Stimulated activated CD8-positive, alpha-beta memory T cell treated with anti-CD3 and anti-CD28 coated beads, Interleukin-12 subunit alpha, Interleukin-12 subunit beta, amount 100 ng/mL, for 1 hour (primary cell): ENCODE data around the gene NEURL1.
"Not testable (repeated sequence)": the region's sequence is repeated elsewhere in the genome, so short reads cannot be mapped to it uniquely, and the experiment has no call there.

Experiments used
- DNase-seq: peaks from one replicate; pipeline ENCODE4 v3.0.0-alpha.2; 2020; ENCODE audit warnings: low read depth

NEURL1 gene

DNA sequence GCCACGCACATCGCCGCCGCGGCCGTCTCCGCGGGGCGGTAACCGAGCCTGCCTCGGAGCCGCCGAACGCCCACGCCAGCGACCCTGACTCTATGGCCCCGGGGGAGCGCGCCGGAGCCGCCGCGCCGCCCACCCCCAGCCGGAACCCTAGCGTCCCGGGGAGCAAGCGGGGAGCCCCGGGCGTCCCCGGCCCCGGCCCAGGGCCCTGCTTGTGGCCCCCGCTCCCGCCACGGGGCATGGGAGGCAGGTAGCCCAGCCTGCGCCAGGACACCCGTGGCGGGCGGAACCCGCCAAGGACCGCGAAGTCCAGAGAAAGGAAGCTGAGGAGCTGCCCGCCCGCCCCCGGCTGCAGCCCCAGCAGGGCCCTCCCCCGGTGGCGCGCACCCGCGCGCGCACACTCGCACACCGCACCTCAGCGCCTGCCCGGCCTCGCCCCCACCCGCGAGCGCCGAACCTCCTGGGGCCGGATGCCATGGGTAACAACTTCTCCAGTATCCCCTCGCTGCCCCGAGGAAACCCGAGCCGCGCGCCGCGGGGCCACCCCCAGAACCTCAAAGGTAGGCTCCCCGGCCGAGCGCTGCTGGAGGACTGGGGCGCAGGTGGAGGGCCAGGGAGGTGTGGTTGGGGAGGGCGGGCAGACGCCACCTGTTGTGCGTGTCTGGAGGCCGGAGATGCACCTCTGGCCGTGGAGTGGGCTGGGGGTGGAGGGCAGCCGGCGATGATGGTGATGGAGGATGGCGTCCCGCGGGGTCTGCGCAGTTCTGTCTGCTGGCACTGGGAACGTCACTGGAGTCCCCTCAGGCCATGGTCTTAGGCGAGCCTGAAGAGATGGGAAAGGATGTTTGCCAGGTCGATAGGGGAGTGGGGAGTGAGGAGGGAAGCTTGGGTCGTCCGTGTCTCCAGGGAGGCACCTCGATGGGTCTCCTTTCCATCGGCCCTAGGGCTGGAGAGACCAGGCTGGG lies 692 bp downstream of the NEURL1 start:
- no peak for DNase-seq

DNA sequence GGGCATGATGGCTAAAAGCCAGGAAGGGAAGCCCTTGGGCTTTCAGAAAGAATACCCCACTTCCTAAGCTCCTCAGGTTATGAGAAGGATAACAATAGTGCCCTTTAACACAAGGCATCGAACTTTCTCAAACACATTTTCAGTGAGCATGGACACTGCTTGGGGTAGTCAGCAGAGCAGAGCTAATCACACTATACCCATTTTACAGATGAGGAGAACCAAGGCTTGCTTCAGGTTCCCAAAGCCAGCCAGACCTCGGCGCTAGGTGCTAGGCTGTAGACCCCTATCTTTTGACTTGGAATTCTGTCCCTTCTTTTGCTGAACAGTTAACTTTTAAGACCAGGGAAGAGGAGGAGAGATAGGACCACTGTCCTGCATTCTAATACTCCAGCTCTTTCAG lies 1.8 kb downstream of the NEURL1 start:
- DNase-seq = no peak

GRCh38 chr10:103497161-103497915 lies 3.8 kb downstream of the NEURL1 start:
- DNase-seq = no peak

- DNase-seq = no peak
Observed at GRCh38 chr10:103498936-103499638, 5.6 kb downstream of the NEURL1 start.

GRCh38 chr10:103499881-103500280 lies 6.4 kb downstream of the NEURL1 start:
- no peak for DNase-seq

- DNase-seq = no peak
Observed at GRCh38 chr10:103500481-103500880, 7.0 kb downstream of the NEURL1 start.

- no peak for DNase-seq
Observed at GRCh38 chr10:103501186-103501585, 7.7 kb downstream of the NEURL1 start.

GRCh38 chr10:103502849-103503660 lies 9.6 kb downstream of the NEURL1 start:
- no peak for DNase-seq

GRCh38 chr10:103503777-103504176 lies 10.3 kb downstream of the NEURL1 start:
- DNase-seq = not testable (repeated sequence)

DNA sequence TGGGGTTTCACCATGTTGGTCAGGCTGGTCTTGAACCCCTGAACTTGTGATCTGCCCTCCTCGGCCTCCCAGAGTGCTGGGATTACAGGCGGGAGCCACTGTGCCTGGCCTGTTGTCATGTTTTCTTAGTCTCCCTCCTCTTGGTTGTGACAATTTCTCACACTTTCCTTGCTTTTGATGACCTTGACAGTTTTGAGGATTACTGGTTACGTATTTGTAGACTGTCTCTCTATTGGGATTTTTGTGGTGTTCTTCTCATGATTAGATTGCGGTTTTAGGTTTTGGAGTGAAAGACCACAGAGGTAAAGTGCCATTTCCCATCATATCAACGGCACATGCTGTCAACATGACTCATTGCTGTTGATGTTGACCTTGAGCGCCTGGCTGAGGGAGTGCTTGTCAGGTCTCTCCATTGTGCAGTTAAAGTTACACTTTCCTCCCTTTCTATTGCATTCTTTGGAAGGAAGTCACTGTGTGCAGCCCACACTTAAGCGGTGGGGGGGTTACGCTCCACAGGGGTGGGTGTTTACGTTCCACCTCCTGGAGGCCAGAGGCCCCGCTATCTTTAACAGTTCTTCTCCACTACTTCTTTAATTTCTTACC lies 10.8 kb downstream of the NEURL1 start:
- no peak for DNase-seq

GRCh38 chr10:103506061-103506460 lies 12.6 kb downstream of the NEURL1 start:
- DNase-seq = no peak

DNA sequence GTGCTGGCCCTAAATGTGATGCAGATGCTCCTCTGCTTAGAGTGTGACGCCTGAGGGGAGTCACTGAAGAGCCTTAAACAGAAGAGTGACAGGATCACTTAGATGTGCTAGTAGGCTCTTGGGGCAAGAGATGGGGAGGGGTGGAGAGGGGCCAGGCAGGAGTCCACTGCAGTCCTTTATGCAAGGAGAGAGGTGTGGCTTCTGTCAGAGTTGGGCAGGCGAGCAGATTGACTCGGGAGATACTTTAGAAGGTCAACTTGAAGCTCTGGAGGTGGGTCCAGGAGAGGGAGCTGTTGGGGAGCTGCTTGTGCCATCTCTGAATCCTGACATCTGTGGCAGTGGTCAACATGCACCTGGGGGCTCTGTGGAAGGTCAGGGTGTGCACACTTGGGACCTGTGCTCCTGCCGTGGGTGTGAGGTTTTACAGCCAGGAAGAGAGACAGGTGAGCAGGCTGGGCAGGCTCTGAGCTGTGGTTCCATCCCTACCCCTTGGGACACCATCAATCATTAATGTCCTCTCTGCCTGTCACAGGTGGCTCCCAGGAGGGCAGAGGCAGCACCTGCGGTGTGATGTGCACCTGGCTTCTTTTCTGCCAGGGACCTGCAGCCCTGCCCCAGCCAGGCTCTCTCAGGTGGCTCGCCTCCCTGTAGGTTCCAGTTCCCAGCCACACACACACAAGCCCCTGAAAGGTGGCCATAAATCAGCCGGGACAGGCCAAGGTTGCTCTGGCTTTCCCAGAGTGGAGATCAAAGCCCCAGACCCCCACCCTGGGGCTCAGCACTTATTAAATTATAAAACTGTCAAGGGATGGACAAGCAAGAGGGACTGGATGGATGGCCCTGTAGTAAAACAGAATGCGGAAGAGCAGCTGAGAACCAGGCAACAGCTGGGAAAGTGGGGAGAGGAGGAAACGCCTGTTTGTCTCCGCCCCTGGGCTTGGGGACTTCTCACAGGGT lies 14.0 kb downstream of the NEURL1 start:
- DNase-seq = no peak

- DNase-seq = no peak
Observed at GRCh38 chr10:103510046-103510685, 16.7 kb downstream of the NEURL1 start.

GRCh38 chr10:103510791-103511752 lies 17.6 kb downstream of the NEURL1 start:
- DNase-seq = no peak

GRCh38 chr10:103512166-103512565 lies 18.7 kb downstream of the NEURL1 start:
- no peak for DNase-seq

- no peak for DNase-seq
Observed at GRCh38 chr10:103512591-103513379, 19.3 kb downstream of the NEURL1 start.

DNA sequence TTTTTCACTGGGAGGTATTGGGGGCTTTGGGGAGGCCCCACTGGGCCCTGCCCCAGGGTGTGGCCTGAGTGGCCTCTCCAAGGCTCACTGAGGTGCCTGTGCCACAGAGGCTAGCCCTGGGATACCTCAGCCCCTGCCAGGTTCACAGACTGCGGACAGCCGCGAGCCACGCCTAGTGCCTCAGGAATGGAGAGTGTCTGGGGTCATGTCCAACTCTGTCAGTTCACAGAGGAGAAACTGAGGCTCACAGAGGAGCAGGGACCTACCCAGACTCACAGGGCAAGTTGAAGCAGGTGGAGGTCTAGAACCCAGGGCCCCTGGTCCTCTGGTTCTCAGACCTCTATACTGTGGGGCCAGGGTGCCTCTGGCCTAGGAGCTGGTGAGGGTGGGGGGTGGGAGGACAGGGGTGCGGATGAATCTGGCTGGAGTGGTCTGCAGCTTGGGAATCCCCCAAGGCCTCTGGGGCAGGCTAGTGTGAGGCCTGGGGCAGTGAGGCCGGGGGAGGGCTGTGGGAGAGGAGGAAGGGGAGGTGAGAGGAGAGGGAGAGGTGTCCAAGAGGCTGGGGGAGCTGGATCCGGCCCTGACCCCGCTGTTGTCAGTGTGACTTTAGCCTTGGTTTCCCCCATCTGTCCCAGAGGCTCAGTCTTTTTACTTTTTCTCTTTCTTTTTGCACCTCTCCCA lies 20.0 kb downstream of the NEURL1 start:
- DNase-seq = no peak
